Thymus (tissue), 11 donors: ENCODE data around the gene KLF11. TPM values are rescaled to one million over a fixed set of nuclear protein-coding genes. Genes with fewer than 3 reads are reported as not detected.

Source experiments
- DNase-seq, 9 donors: peaks; one replicate each; pipeline ENCODE4 v3.0.0-alpha.2; 2013; ENCODE audit warnings: low spot score in 9 of 9, low read depth in 6 of 9, missing footprints in 1 of 9
- H3K27ac ChIP-seq, 2 donors: one replicate each; pipeline ENCODE4 v1.5.1; 2013; ENCODE audit warnings: control low read depth in 1 of 2, low read depth in 1 of 2, low read length in 1 of 2, mild to moderate bottlenecking in 1 of 2, moderate library complexity in 1 of 2
- H3K27me3 ChIP-seq, 2 donors: one replicate each; pipeline ENCODE4 v1.5.1; 2013; ENCODE audit warnings: low read length in 1 of 2; ENCODE audit not compliant: control insufficient read depth in 2 of 2, insufficient read depth in 1 of 2
- H3K36me3 ChIP-seq, 2 donors: one replicate each; pipeline ENCODE4 v1.5.1; 2013; ENCODE audit warnings: low read length in 1 of 2, mild to moderate bottlenecking in 1 of 2, moderate library complexity in 1 of 2; ENCODE audit not compliant: control insufficient read depth in 2 of 2, insufficient read depth in 2 of 2
- H3K4me1 ChIP-seq, 2 donors: one replicate each; pipeline ENCODE4 v1.5.1; 2013; ENCODE audit warnings: low read length in 2 of 2; ENCODE audit not compliant: control insufficient read depth in 2 of 2, insufficient read depth in 2 of 2
- H3K4me3 ChIP-seq, 2 donors: one replicate each; pipeline ENCODE4 v1.5.1; 2013; ENCODE audit warnings: low read length in 2 of 2, control low read depth in 1 of 2, mild to moderate bottlenecking in 1 of 2
- H3K9me3 ChIP-seq, 2 donors: one replicate each; pipeline ENCODE4 v1.5.1; 2013; ENCODE audit warnings: low read length in 1 of 2, mild to moderate bottlenecking in 1 of 2; ENCODE audit not compliant: control insufficient read depth in 2 of 2, insufficient read depth in 1 of 2
- WGBS: extraction: QIAGEN DNeasy Blood & Tissue Kit; methylation state at CpG from one replicate; pipeline ENCODE4 v1.1.7; 2013; 5-methylcytosine and 5-hydroxymethylcytosine counted together
- polyA plus RNA-seq: library from polyadenylated mRNA; stranded (reverse); fragments of 200-250 nt; gene quantifications from one replicate; pipeline ENCODE4 v1.2.3, GENCODE V29; 2013
- total RNA-seq: library from RNA; stranded (reverse); fragments of 120-200 nt; gene quantifications from one replicate; pipeline ENCODE4 v1.2.4, GENCODE V29; 2013
- donor health status: healthy.

KLF11 gene
- total and polyA plus RNA-seq, 2 donors = 2.4 to 5.4 TPM

DNA sequence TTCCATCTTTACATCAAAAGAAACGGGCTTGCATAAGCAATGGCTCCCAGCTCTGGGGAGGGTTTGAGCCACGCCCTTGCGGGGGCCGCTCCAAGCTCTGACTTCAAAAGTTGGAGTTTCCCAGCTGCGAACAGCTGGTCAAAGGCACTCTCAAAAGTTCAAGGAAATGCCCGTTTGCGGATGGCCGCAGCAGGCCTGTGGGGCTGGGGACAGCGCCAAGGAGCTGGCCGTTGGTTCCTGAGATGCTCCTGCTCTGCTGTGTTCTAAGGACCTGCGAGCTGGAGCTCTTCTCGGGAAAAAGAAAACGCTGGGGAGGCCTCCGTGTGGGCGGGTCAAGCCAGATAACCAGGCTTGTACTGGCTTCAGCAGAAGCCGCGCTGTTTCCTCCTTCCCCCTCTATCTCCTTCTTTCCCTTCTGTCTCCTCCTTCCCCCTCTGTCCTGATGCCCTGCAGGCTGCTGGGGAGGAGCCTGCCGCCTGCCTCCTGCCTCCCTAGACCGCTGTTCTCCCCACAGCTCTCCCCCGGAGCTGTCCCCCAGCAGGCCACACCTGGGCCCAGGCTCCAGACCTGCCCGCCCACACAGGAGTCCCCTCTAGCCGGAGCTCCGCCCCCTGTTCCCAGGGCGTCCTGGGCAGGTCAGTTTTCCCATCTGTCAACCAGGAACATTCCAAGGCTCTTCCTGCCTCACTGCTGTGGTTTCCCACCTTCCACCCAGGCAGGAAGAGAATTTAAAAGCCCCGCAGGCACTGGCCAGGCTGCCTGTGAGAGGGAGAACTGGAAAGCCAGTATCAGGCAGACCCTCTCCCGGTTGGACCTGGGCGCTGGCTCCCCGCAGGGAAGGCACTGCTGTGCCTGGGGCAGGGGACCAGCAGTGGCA is 14.1 kb downstream of the KLF11 start:
- Histone ChIP-seq H3K27ac (no peak overlapping the region), H3K27me3 (peaks cover 2 to 34% of the 10 kb centered on the region in 2 donors), H3K4me3 (no peak overlapping the region), H3K9me3 (no peaks in the 10 kb centered on the region), H3K4me1 (peaks cover 0 to 10% of the 10 kb centered on the region in 2 donors), H3K36me3 (peaks cover 0 to 4% of the 10 kb centered on the region in 2 donors)
- DNase-seq = no peak
- WGBS = 39% methylated on average over 28 of the region's 28 CpGs

GRCh38 chr2:10058251-10059015 is 15.1 kb downstream of the KLF11 start:
- H3K4me1 ChIP-seq = peaks cover 0 to 10% of the 10 kb centered on the region in 2 donors
- H3K27me3 ChIP-seq = peaks cover 2 to 34% of the 10 kb centered on the region in 2 donors
- WGBS = 95% methylated on average over 39 of the region's 39 CpGs
- no peak for DNase-seq
- H3K27ac ChIP-seq = no peak overlapping the region
- H3K36me3 ChIP-seq = no peaks in the 10 kb centered on the region
- no peak overlapping the region for H3K4me3 ChIP-seq
- no peaks in the 10 kb centered on the region for H3K9me3 ChIP-seq

DNA sequence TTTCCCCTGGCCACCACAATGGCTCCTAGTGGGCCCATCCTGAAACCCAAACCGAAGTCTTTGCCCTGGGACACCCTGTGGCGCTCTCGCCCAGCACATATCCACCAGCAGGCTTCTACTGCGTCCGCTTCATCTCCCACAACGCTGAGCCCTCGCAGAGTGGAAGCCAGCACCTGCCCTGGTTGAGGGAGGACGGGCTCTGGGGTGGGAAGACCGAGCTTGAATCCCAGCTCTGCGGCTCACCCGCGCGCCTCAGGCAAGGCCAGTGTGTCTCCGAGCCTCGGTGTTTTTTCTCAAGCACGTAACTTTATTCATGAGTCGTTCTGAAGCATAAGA is 15.6 kb downstream of the KLF11 start:
- H3K9me3 ChIP-seq = no peaks in the 10 kb centered on the region
- no peak overlapping the region for H3K4me3 ChIP-seq
- DNase-seq = no peak
- peaks cover 2 to 34% of the 10 kb centered on the region in 2 donors for H3K27me3 ChIP-seq
- no peak overlapping the region for H3K27ac ChIP-seq
- H3K4me1 ChIP-seq = peaks cover 0 to 10% of the 10 kb centered on the region in 2 donors
- 97% methylated on average over 17 of the region's 17 CpGs for WGBS
- no peaks in the 10 kb centered on the region for H3K36me3 ChIP-seq

- WGBS = 96% methylated on average over 20 of the region's 20 CpGs
- Histone ChIP-seq H3K9me3 (no peaks in the 10 kb centered on the region), H3K36me3 (no peaks in the 10 kb centered on the region), H3K4me3 (no peak overlapping the region), H3K27me3 (peaks cover 2 to 34% of the 10 kb centered on the region in 2 donors), H3K27ac (no peak overlapping the region), H3K4me1 (peaks cover 0 to 10% of the 10 kb centered on the region in 2 donors)
- DNase-seq = no peak
These were observed 16.4 kb downstream of the KLF11 start for GRCh38 chr2:10059552-10060335.

DNA sequence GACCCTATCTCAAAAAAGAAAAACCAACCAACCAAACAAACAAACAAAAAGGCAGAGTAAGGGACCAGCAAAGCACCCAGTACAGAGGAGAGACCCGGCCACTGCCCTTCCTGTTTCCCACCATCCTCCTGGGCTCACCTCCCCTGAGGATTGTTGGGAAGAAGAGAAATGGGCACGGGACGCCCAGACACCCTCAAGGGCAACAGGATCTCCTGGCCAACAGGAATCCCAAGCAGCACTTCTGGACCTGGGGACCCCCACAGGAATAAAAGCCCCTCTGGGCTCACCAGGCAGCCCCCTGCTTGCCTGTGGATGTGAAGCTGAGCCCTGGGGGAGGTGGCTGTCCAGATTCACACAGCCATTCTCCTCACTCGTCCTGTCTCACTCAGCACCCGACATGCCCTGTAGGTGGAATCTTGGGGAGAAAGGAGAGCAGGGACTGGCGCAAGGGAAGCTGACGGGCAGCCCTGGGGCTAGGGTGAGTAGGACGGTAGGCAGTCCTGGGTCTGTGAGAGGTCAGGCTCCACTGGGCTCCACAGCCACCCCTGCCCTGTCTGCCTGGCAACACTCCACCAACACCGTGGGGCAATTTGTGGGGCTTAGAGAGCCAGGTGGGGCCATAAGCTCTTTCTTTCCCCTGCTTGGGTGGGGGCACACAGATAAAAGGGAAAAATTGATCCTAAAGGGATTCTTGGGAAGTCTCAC is 18.0 kb downstream of the KLF11 start:
- 94% methylated on average over 9 of the region's 9 CpGs for WGBS

DNA sequence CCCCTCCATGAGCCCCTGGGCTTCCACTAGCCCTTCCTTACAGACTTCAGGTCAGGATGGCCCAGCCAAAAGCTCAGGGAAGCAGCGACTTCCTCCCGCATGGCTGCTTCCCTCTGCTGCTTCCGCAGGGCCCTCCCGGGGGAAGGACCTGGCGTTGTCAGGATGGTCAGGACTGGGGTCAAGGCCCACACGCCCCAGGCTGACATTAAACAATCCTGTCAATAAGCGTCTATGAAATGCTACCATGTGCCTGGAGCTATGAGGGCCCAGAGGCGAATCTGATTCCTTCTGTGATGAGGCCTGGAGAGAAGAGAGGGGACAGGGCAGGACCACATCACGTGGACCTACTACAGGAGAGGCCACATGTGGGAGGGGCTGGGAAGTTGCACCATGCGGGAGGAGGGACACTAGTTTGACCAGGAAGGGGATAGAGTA is 19.6 kb downstream of the KLF11 start:
- Histone ChIP-seq H3K4me3 (no peak overlapping the region), H3K36me3 (no peaks in the 10 kb centered on the region), H3K27ac (no peak overlapping the region), H3K9me3 (peaks cover 1 to 4% of the 10 kb centered on the region in 2 donors), H3K27me3 (peaks cover 2 to 20% of the 10 kb centered on the region in 2 donors), H3K4me1 (no peaks in the 10 kb centered on the region)
- DNase-seq = no peak
- WGBS = 93% methylated on average over 10 of the region's 10 CpGs

More for the DNA sequence above, 18.0 kb downstream of the KLF11 start:
- no peaks in the 10 kb centered on the region for H3K36me3 ChIP-seq
- H3K9me3 ChIP-seq = no peaks in the 10 kb centered on the region
- H3K4me1 ChIP-seq = peaks cover 0 to 9% of the 10 kb centered on the region in 2 donors
- H3K27me3 ChIP-seq = peaks cover 2 to 33% of the 10 kb centered on the region in 2 donors
- no peak overlapping the region for H3K4me3 ChIP-seq
- H3K27ac ChIP-seq = no peak overlapping the region
- DNase-seq = no peak

DNA sequence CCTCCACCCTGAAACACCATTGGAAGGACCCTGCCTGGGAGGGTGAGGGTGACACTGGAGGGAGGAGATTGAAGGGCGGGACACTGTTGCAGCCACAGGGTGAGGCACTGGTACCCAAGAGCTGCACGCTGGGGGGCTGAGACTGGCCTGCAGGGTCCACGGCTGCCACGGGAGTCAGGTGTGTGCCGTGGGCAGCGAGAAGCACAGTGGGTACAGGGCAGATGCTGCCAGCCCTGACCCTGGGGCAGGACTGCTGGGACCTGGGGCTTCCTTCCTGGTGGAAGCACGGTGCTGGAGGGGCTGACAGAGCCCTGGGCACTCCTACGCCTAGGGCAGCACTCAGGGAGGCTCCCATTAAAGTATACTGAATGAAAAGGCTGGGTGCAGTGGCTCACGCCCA is 20.2 kb downstream of the KLF11 start:
- WGBS = 96% methylated on average over 9 of the region's 9 CpGs
- DNase-seq = no peak

DNA sequence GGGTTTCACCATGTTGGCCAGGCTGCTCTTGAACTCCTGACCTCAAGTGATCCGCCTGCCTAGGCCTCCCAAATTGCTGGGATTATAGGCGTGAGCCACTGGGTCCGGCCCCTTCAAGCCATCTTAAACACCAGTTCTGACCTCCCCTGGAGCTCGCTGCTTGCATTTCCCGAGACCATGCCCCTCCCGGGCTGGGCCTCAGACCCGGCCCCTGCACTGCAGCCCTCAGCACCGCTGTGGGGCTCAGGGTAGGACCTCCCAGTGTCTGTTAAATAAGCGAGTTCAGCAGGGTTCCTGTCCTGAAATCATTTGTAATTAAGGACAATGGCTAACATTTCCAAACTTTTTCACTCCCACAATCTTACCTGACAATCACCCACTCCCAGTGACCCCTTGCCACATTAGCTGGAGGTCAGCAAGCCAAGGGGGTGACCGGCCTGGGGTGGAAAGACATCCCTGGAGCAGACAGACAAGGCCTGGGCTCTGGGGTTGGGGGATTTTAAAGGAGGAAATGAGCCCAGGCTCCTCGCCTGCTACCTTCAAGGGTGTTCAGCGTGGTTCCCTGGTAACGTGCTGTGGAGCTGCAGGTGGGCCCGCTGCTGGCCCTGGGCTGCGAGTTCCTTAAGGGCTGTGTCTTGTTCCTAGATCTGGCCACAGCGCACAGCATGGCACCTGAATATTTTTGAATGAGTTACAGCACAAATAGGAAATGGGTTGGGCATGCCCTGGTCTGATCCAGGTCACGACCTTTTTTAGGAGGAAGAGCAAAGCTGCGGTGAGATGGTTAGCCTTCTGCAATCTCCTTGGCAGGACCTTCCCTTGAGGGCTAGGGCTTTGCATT is 21.8 kb downstream of the KLF11 start:
- H3K27me3 ChIP-seq = peaks cover 2 to 11% of the 10 kb centered on the region in 2 donors
- H3K27ac ChIP-seq = no peak overlapping the region
- 89% methylated on average over 18 of the region's 18 CpGs for WGBS
- no peaks in the 10 kb centered on the region for H3K36me3 ChIP-seq
- DNase-seq = no peak
- peaks cover 1 to 4% of the 10 kb centered on the region in 2 donors for H3K9me3 ChIP-seq
- no peaks in the 10 kb centered on the region for H3K4me1 ChIP-seq
- no peak overlapping the region for H3K4me3 ChIP-seq

More for the DNA sequence above, 20.2 kb downstream of the KLF11 start:
- Histone ChIP-seq H3K36me3 (no peaks in the 10 kb centered on the region), H3K9me3 (peaks cover 1 to 4% of the 10 kb centered on the region in 2 donors), H3K4me3 (no peak overlapping the region), H3K4me1 (no peaks in the 10 kb centered on the region), H3K27me3 (peaks cover 2 to 14% of the 10 kb centered on the region in 2 donors), H3K27ac (no peak overlapping the region)
